ENCODE results near the gene CFAP65. TPM values are rescaled to one million over a fixed set of nuclear protein-coding genes. Genes with fewer than 3 reads are reported as not detected.
A peak's percentile ranks its signal among the peaks of the same experiment; 100 is the strongest.

Gene CFAP65
- total and polyA plus RNA-seq, 2 of the 4 experiments (the other 2 are of a cell fraction), result not detected

GRCh38 chr2:218961651-218962570 lies 79.4 kb downstream of the CFAP65 start:
- Histone ChIP-seq H3K9me1 (ENCODE audit: insufficient read depth, low read length) (0 out of 2 replicates have a peak, but pooled peaks cover 4% of the 10 kb centered on the region), H2BK5ac (ENCODE audit: low read depth, low read length, poor library complexity, severe bottlenecking) (no peak overlapping the region), H3K14ac (replicated peaks; ENCODE audit: low read depth, low read length) (no peak overlapping the region), H4K5ac (ENCODE audit: low read depth, low read length) (no peak overlapping the region), H4K8ac (ENCODE audit: low read depth in 2 of 2, low read length in 2 of 2) (no peak overlapping the region), H3K9me3 (ENCODE audit: control insufficient read depth, insufficient read depth, low read length) (no peaks in the 10 kb centered on the region), H3K27ac (ENCODE audit: insufficient read depth, low read length) (no peak overlapping the region), H3K9ac (ENCODE audit: low read depth, low read length) (no peak overlapping the region), H3K79me1 (ENCODE audit: low read depth in 1 of 2, low read length in 2 of 2) (no peaks in the 10 kb centered on the region), H3K56ac (ENCODE audit: extremely low read depth, insufficient read depth, low read length) (no peak overlapping the region), H2BK120ac (ENCODE audit: low read depth, low read length) (no peak overlapping the region), H3K4me1 (ENCODE audit: control insufficient read depth, insufficient read depth, low read length) (no peaks in the 10 kb centered on the region), H2AFZ (replicated peaks; ENCODE audit: low read length, poor library complexity) (peak overlapping the region; percentile 23), H3K4ac (ENCODE audit: low read depth, low read length) (no peak overlapping the region), H2BK15ac (ENCODE audit: low read depth, low read length) (no peak overlapping the region), H3K27me3 (ENCODE audit: control insufficient read depth, insufficient read depth, low read length) (peaks cover 55% of the 10 kb centered on the region), H3K4me3 (ENCODE audit: insufficient read depth, low read depth, low read length) (no peak overlapping the region), H3K23ac (ENCODE audit: low read depth, low read length) (no peak overlapping the region), H3K36me3 (ENCODE audit: control insufficient read depth, insufficient read depth, low read length) (no peaks in the 10 kb centered on the region), H4K20me1 (ENCODE audit: insufficient read depth, low read length) (no peaks in the 10 kb centered on the region; the same call in 1 of the 2 replicates), H3K4me2 (ENCODE audit: low read depth, low read length) (no peak overlapping the region), H2AK5ac (ENCODE audit: low read depth, low read length) (no peak overlapping the region), H4K91ac (ENCODE audit: insufficient read depth, low read depth, low read length) (no peak overlapping the region), H3K18ac (ENCODE audit: low read depth, low read length) (no peak overlapping the region), H2BK20ac (ENCODE audit: low read depth, low read length) (no peak overlapping the region), H2AK9ac (replicated peaks; ENCODE audit: low read depth, low read length, poor library complexity) (peak overlapping the region; percentile 72)
- DNase-seq (no peak), ATAC-seq (ENCODE audit: low read depth) (no peak)
- no TSS peak for BruUV-seq (replicated peaks)
- ChIA-PET POLR2A (ENCODE audit: unreplicated experiment) (no interaction called here), CTCF (no interaction called here)
- in situ Hi-C loops (cut with MboI; ENCODE audit: low sequenced_read_pairs), result no loop called here
- intact Hi-C loops (cut with micrococcal nuclease), result no loop called here
- WGBS, 2 experiments (ENCODE audit: extremely low coverage in 2 of 2, insufficient read length in 1 of 2), result 5% methylated on average over 8 of the region's 34 CpGs; no CpG with 5 or more reads in 1 of the 2 experiments
- dilution Hi-C loops (cut with HindIII; ENCODE audit: low sequenced_read_pairs, unreplicated experiment), result no loop called here
- TF ChIP-seq USF2 (IDR thresholded peaks at IDR 0.05; ENCODE audit: low read depth, low read length), result no peak
- TF ChIP-seq RCOR1 (IDR thresholded peaks at IDR 0.05; ENCODE audit: insufficient replicate concordance, low read length), result no peak
- no peak for TF ChIP-seq CTCF (conservative IDR thresholded peaks at IDR 0.05; ENCODE audit: low read depth, low read length)
- no peak for TF ChIP-seq BHLHE40 (IDR thresholded peaks at IDR 0.05; ENCODE audit: low read depth, low read length)
- no peak for TF ChIP-seq ELK1 (IDR thresholded peaks at IDR 0.05; ENCODE audit: borderline replicate concordance, low read depth, low read length)
- no peak for TF ChIP-seq RFX5 (IDR thresholded peaks at IDR 0.05; ENCODE audit: low read depth, low read length)
- TF ChIP-seq MAZ (IDR thresholded peaks at IDR 0.05; ENCODE audit: borderline replicate concordance, low read depth, low read length), result no peak
- TF ChIP-seq CEBPB (IDR thresholded peaks at IDR 0.05; ENCODE audit: low read depth, low read length), result no peak
- no peak for TF ChIP-seq MAFK (IDR thresholded peaks at IDR 0.05; ENCODE audit: low read depth, low read length)
- no peak for TF ChIP-seq MXI1 (IDR thresholded peaks at IDR 0.05; ENCODE audit: borderline replicate concordance, low read depth, low read length)
- TF ChIP-seq NFE2L2 (IDR thresholded peaks at IDR 0.05; ENCODE audit: low read depth, low read length), result no peak
- no peak for TF ChIP-seq SMC3 (IDR thresholded peaks at IDR 0.05; ENCODE audit: low read depth, low read length)
- no peak for TF ChIP-seq FOS (IDR thresholded peaks at IDR 0.05; ENCODE audit: low read depth, low read length)
- no peak for TF ChIP-seq POLR2A (IDR thresholded peaks at IDR 0.05; ENCODE audit: low read depth, low read length)
- TF ChIP-seq CHD1 (IDR thresholded peaks at IDR 0.05; ENCODE audit: low read depth, low read length), result no peak

All from IMR-90 (cell line).